HEK293 (cell line): ENCODE measurements around the gene CLCNKA.

ENCODE experiments used
- CTCF ChIA-PET: fragments of 350-600 bp; formaldehyde crosslinking; extraction: SDS; loops from one replicate; lab custom pipeline; 2021; ENCODE audit warnings: antibody characterized with exemption; lab: Yijun Ruan, JAX
- POLR2A ChIA-PET: fragments of 300-600 bp; formaldehyde crosslinking; extraction: SDS; loops from one replicate; lab custom pipeline; 2020; ENCODE audit warnings: antibody characterized with exemption, inconsistent platforms; lab: Yijun Ruan, JAX
- H3K27ac ChIP-seq: fragments of 200-500 bp; sonication (Bioruptor generic); 2 replicates; pipeline ENCODE4 v1.5.1; 2014; ENCODE audit warnings: low read depth, low read length, control low read depth, inconsistent platforms; ENCODE audit errors: extremely low read depth
- H3K36me3 ChIP-seq, 2 experiments: fragments of 200-500 bp in 1 of 2; sonication (Bioruptor generic) in 1 of 2; 1 replicate in 1 of 2; 2 replicates in 1 of 2; pipeline ENCODE4 v1.5.1; 2014 to 2017; ENCODE audit warnings: inconsistent platforms in 2 of 2, low read length in 2 of 2; ENCODE audit not compliant: control insufficient read depth in 2 of 2, insufficient read depth in 1 of 2
- H3K4me1 ChIP-seq: fragments of 200-500 bp; sonication (Bioruptor generic); 2 replicates; pipeline ENCODE4 v1.5.1; 2014; ENCODE audit warnings: mild to moderate bottlenecking, low read length, inconsistent platforms; ENCODE audit not compliant: control insufficient read depth, insufficient read depth
- H3K4me3 ChIP-seq: 2 replicates; pipeline ENCODE4 v1.5.1; 2011; ENCODE audit warnings: low read depth, mild to moderate bottlenecking, control low read depth, low read length, moderate library complexity
- H3K9me3 ChIP-seq: fragments of 200-500 bp; sonication (Bioruptor generic); 2 replicates; pipeline ENCODE4 v1.5.1; 2014; ENCODE audit warnings: low read depth, low read length, inconsistent platforms; ENCODE audit not compliant: control insufficient read depth, insufficient read depth
- KLF1 ChIP-seq: fragments of 450-650 bp; formaldehyde crosslinking; IDR thresholded peaks from 2 replicates; pipeline ENCODE4 v1.5.1; 2016; ENCODE audit warnings: missing biosample characterization, missing genetic modification characterization
- SETDB1 ChIP-seq: IDR thresholded peaks from one replicate; pipeline ENCODE4 v1.6.1; 2017; ENCODE audit warnings: mild to moderate bottlenecking, low read length, moderate library complexity, mixed read lengths; ENCODE audit not compliant: insufficient read length
- ZFP41 ChIP-seq: fragments of 450-650 bp; formaldehyde crosslinking; IDR thresholded peaks from 2 replicates; pipeline ENCODE4 v1.5.1; 2016; ENCODE audit warnings: missing biosample characterization, missing genetic modification characterization, borderline replicate concordance
- ZNF19 ChIP-seq: fragments of 450-650 bp; formaldehyde crosslinking; IDR thresholded peaks from 2 replicates; pipeline ENCODE4; 2016; ENCODE audit warnings: missing biosample characterization, missing genetic modification characterization, low read depth
- ZNF302 ChIP-seq: fragments of 450-650 bp; formaldehyde crosslinking; IDR thresholded peaks from 2 replicates; pipeline ENCODE4 v1.5.1; 2016; ENCODE audit warnings: missing biosample characterization, missing genetic modification characterization, low read depth
- ZNF544 ChIP-seq: fragments of 450-650 bp; formaldehyde crosslinking; IDR thresholded peaks from 2 replicates; pipeline ENCODE4 v1.5.0; 2017; ENCODE audit warnings: missing biosample characterization, missing genetic modification characterization
- ZNF548 ChIP-seq: fragments of 450-650 bp; formaldehyde crosslinking; IDR thresholded peaks from 2 replicates; pipeline ENCODE4 v1.5.1; 2016; ENCODE audit warnings: missing biosample characterization, missing genetic modification characterization
- ZNF623 ChIP-seq: fragments of 450-650 bp; formaldehyde crosslinking; IDR thresholded peaks from 2 replicates; pipeline ENCODE4 v1.5.1; 2016; ENCODE audit warnings: missing biosample characterization, missing genetic modification characterization
- ZNF626 ChIP-seq: fragments of 450-650 bp; sonication (Bioruptor Pico); formaldehyde crosslinking; IDR thresholded peaks from 2 replicates; pipeline ENCODE4 v1.5.1; 2018; ENCODE audit warnings: missing biosample characterization, missing genetic modification characterization, inconsistent platforms
- ZNF664 ChIP-seq: fragments of 450-650 bp; formaldehyde crosslinking; IDR thresholded peaks from 2 replicates; pipeline ENCODE4 v1.5.1; 2016; ENCODE audit warnings: missing biosample characterization, missing genetic modification characterization
- ZNF785 ChIP-seq: fragments of 450-650 bp; formaldehyde crosslinking; IDR thresholded peaks from 2 replicates; pipeline ENCODE4 v1.5.1; 2016; ENCODE audit warnings: missing biosample characterization, missing genetic modification characterization
- TF ChIP-seq, protein P1 (sequence below): fragments of 450-650 bp; formaldehyde crosslinking; IDR thresholded peaks from 2 replicates; pipeline ENCODE4 v1.5.1; 2017; ENCODE audit warnings: missing biosample characterization, missing genetic modification characterization
- TF ChIP-seq, protein P2 (sequence below): fragments of 450-650 bp; formaldehyde crosslinking; IDR thresholded peaks from 2 replicates; pipeline ENCODE4 v1.5.1; 2016; ENCODE audit warnings: missing biosample characterization, missing genetic modification characterization, borderline replicate concordance
- TF ChIP-seq, protein P3 (sequence below): fragments of 450-650 bp; formaldehyde crosslinking; IDR thresholded peaks from 2 replicates; pipeline ENCODE4 v1.5.1; 2016; ENCODE audit warnings: missing biosample characterization, missing genetic modification characterization
- TF ChIP-seq, protein P4 (sequence below): fragments of 450-650 bp; formaldehyde crosslinking; IDR thresholded peaks from 2 replicates; pipeline ENCODE4 v1.5.1; 2017; ENCODE audit warnings: missing biosample characterization, missing genetic modification characterization

The CLCNKA gene

DNA sequence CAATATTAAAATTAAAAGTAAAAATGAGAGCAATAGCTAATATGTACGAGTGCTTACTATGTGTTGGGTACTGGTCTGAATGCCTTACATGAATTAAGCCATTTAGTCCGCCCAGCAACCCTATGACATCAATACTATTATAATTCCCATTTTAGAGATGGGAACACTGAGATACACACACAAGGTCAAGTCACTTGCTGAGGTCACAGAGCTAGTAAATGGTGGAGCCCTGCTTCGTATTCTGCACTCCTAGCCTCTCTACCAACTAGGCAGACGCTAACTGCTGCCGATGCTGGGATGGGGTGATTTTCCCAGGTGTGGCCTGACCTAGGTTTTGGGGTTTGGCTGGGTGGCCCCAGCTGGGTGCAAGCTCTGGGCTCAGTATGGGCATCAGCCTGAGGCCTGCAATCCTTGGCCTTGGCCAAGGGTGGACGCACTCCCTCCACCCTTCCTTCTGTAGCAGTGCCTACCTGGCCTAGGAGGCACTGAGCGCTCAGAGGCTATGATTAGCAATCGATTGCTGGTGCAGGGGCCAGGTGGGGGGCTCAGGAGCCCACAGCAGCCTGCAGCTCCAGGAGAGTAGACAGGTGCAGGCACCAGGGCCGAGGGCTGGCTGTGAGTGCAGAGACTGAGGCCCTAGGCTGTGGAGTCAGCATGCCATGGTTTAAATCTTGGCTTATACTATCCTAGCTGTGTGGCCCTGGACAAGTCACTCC is 49.0 kb downstream of the CLCNKA start:
- POLR2A ChIA-PET = no interaction called here
- TF ChIP-seq ZNF19 (tag by site-specific recombination) (no peak), ZNF664 (tag by site-specific recombination) (no peak), ZNF626 (tag by site-specific recombination) (no peak), ZNF544 (tag by site-specific recombination) (no peak), ZFP41 (tag by site-specific recombination) (no peak), ZNF623 (no peak), KLF1 (tag by site-specific recombination) (no peak), ZNF302 (tag by site-specific recombination) (no peak), ZNF548 (no peak), ZNF785 (tag by site-specific recombination) (no peak), SETDB1 (no peak)
- TF ChIP-seq, protein P1, sequence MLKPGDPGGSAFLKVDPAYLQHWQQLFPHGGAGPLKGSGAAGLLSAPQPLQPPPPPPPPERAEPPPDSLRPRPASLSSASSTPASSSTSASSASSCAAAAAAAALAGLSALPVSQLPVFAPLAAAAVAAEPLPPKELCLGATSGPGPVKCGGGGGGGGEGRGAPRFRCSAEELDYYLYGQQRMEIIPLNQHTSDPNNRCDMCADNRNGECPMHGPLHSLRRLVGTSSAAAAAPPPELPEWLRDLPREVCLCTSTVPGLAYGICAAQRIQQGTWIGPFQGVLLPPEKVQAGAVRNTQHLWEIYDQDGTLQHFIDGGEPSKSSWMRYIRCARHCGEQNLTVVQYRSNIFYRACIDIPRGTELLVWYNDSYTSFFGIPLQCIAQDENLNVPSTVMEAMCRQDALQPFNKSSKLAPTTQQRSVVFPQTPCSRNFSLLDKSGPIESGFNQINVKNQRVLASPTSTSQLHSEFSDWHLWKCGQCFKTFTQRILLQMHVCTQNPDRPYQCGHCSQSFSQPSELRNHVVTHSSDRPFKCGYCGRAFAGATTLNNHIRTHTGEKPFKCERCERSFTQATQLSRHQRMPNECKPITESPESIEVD (tag by site-specific recombination) = no peak
- TF ChIP-seq, protein P2, sequence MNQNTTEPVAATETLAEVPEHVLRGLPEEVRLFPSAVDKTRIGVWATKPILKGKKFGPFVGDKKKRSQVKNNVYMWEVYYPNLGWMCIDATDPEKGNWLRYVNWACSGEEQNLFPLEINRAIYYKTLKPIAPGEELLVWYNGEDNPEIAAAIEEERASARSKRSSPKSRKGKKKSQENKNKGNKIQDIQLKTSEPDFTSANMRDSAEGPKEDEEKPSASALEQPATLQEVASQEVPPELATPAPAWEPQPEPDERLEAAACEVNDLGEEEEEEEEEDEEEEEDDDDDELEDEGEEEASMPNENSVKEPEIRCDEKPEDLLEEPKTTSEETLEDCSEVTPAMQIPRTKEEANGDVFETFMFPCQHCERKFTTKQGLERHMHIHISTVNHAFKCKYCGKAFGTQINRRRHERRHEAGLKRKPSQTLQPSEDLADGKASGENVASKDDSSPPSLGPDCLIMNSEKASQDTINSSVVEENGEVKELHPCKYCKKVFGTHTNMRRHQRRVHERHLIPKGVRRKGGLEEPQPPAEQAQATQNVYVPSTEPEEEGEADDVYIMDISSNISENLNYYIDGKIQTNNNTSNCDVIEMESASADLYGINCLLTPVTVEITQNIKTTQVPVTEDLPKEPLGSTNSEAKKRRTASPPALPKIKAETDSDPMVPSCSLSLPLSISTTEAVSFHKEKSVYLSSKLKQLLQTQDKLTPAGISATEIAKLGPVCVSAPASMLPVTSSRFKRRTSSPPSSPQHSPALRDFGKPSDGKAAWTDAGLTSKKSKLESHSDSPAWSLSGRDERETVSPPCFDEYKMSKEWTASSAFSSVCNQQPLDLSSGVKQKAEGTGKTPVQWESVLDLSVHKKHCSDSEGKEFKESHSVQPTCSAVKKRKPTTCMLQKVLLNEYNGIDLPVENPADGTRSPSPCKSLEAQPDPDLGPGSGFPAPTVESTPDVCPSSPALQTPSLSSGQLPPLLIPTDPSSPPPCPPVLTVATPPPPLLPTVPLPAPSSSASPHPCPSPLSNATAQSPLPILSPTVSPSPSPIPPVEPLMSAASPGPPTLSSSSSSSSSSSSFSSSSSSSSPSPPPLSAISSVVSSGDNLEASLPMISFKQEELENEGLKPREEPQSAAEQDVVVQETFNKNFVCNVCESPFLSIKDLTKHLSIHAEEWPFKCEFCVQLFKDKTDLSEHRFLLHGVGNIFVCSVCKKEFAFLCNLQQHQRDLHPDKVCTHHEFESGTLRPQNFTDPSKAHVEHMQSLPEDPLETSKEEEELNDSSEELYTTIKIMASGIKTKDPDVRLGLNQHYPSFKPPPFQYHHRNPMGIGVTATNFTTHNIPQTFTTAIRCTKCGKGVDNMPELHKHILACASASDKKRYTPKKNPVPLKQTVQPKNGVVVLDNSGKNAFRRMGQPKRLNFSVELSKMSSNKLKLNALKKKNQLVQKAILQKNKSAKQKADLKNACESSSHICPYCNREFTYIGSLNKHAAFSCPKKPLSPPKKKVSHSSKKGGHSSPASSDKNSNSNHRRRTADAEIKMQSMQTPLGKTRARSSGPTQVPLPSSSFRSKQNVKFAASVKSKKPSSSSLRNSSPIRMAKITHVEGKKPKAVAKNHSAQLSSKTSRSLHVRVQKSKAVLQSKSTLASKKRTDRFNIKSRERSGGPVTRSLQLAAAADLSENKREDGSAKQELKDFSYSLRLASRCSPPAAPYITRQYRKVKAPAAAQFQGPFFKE (tag by site-specific recombination) = no peak
- TF ChIP-seq, protein P3, sequence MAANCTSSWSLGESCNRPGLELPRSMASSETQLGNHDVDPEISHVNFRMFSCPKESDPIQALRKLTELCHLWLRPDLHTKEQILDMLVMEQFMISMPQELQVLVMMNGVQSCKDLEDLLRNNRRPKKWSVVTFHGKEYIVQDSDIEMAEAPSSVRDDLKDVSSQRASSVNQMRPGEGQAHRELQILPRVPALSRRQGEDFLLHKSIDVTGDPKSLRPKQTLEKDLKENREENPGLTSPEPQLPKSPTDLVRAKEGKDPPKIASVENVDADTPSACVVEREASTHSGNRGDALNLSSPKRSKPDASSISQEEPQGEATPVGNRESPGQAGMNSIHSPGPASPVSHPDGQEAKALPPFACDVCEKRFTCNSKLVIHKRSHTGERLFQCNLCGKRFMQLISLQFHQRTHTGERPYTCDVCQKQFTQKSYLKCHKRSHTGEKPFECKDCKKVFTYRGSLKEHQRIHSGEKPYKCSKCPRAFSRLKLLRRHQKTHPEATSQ = no peak
- TF ChIP-seq, protein P4, sequence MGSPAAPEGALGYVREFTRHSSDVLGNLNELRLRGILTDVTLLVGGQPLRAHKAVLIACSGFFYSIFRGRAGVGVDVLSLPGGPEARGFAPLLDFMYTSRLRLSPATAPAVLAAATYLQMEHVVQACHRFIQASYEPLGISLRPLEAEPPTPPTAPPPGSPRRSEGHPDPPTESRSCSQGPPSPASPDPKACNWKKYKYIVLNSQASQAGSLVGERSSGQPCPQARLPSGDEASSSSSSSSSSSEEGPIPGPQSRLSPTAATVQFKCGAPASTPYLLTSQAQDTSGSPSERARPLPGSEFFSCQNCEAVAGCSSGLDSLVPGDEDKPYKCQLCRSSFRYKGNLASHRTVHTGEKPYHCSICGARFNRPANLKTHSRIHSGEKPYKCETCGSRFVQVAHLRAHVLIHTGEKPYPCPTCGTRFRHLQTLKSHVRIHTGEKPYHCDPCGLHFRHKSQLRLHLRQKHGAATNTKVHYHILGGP (tag by site-specific recombination) = no peak
- Histone ChIP-seq H3K4me3 (no peak overlapping the region), H3K27ac (no peak overlapping the region), H3K36me3 (no peaks in the 10 kb centered on the region), H3K9me3 (no peaks in the 10 kb centered on the region), H3K4me1 (no peaks in the 10 kb centered on the region)
- CTCF ChIA-PET = interaction anchor here (0.6 to 5.3 kb wide), 5 partner anchors 8 to 296 kb away, joined by 3 to 40 read pairs (median 8); no protein-coding TSS in a partner anchor
